Measurements from ENCODE around the gene RASGRP4.

The RASGRP4 gene

DNA sequence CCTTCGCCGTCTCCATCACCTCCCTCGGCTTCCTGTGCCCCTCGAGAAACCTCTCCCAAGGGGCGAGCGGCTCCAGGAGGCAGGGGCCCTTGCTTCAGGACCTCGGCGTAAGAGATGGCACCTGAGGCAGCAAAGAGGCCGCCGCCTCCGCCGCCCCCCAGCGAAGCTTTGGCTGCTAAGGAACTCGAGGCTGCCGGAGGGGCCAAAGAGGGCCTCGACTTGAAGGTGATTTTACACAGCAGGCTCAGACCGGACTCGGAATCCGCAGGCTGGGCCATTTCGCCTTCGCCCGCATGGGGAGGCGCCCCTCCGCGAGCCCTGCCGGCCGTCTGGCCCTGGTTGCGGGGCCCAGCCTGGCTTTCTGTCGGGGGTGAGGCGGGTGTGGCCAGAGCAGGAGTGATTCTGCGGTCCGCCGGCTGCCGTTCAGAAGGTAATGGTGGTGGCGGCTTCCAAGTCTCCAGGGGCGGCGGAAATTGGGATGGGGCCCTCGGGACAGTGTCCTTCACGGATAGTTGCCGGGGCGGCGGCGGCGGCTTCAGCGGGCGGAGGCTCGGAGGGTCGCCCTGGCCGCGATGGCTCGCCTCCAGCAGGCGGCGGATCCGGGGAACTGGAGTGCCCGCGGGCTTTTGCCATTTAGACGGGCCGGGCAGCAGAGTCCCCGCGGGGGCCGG lies 39.6 kb downstream of the RASGRP4 start:
- Histone ChIP-seq H3K36me3 (ENCODE audit: control insufficient read depth, insufficient read depth, low read length) (peaks cover 17% of the 10 kb centered on the region), H3K9me3 (ENCODE audit: control insufficient read depth, insufficient read depth, low read length) (no peaks in the 10 kb centered on the region), H3K4me3 (ENCODE audit: low read depth, low read length) (peak overlapping the region; percentile 73), H3K9ac (ENCODE audit: low read depth, low read length) (peak overlapping the region; percentile 70), H3K4me1 (ENCODE audit: control insufficient read depth, insufficient read depth, low read length) (peaks cover 8% of the 10 kb centered on the region), H3K27me3 (ENCODE audit: control insufficient read depth, insufficient read depth, low read length) (peaks cover 3% of the 10 kb centered on the region)

DNA sequence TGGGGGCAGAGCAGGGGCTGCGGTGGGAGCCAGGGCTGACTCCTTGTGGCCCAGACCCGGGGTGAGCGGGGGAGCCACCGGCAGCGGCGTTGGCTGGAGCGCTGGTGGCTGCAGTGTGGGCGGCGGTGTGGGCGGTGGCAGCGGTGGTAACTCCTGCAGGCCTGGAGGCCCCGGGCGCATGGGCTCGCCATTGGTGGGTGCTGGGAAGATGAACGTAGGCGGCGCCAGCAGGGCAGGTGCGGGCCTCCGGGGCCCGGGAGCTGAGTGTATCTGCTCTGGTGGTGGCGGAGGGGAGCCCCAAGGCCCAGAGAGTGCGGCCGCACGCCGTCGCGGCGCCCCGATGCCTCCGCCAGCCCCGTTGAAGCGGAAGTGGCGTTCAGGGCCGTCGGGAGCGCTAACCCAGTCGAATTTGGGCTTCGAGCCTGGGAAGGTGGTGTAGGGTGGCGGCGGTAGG lies 40.2 kb downstream of the RASGRP4 start:
- no peaks in the 10 kb centered on the region for H3K9me3 ChIP-seq (ENCODE audit: control insufficient read depth, insufficient read depth, low read length)
- H3K9ac ChIP-seq (ENCODE audit: low read depth, low read length) = peak overlapping the region; percentile 70
- peaks cover 23% of the 10 kb centered on the region for H3K36me3 ChIP-seq (ENCODE audit: control insufficient read depth, insufficient read depth, low read length)
- H3K4me1 ChIP-seq (ENCODE audit: control insufficient read depth, insufficient read depth, low read length) = peaks cover 6% of the 10 kb centered on the region
- peak overlapping the region; percentile 73 for H3K4me3 ChIP-seq (ENCODE audit: low read depth, low read length)
- peaks cover 2% of the 10 kb centered on the region for H3K27me3 ChIP-seq (ENCODE audit: control insufficient read depth, insufficient read depth, low read length)

DNA sequence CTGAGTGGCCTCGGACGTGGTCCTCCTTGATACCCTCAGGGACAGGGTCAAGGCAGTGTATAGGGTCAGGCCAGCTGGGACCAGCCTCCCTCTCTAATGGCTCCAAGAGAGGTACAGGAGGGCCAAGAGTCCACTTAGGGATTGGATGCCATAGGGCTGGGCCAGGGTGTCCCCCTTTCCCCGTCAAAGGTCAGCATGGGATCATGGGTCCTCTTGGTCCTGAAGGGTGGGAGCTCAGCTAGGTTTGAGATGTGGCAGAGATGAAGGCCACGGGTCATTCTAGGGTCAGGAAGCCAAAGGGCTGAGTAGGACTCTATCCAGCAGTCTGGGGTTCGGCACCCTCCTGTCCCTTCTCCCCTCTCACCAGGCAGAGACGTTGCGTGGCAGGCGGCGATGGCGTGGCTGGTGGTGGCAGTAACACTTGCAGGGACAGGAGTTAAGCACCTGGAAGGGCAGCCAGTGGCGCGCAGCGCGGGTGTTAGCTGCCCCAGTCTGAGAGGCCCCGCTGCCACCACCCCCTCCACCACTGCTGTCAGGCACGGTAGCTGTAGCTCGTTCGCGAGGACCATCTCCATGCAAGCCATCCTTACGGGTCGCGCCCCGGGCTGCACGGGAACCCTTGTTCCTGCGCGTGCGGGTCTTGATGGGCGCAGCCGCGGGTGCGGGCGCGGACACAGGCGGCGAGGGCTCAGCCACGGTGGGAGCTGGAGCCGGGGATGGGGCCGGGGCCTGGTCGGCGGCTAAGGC lies 40.8 kb downstream of the RASGRP4 start:
- Histone ChIP-seq H3K4me1 (ENCODE audit: control insufficient read depth, insufficient read depth, low read length) (peaks cover 2% of the 10 kb centered on the region), H3K9me3 (ENCODE audit: control insufficient read depth, insufficient read depth, low read length) (no peaks in the 10 kb centered on the region), H3K27me3 (ENCODE audit: control insufficient read depth, insufficient read depth, low read length) (no peaks in the 10 kb centered on the region), H3K36me3 (ENCODE audit: control insufficient read depth, insufficient read depth, low read length) (peaks cover 28% of the 10 kb centered on the region), H3K9ac (ENCODE audit: low read depth, low read length) (no peak overlapping the region), H3K4me3 (ENCODE audit: low read depth, low read length) (peak overlapping the region; percentile 73)

DNA sequence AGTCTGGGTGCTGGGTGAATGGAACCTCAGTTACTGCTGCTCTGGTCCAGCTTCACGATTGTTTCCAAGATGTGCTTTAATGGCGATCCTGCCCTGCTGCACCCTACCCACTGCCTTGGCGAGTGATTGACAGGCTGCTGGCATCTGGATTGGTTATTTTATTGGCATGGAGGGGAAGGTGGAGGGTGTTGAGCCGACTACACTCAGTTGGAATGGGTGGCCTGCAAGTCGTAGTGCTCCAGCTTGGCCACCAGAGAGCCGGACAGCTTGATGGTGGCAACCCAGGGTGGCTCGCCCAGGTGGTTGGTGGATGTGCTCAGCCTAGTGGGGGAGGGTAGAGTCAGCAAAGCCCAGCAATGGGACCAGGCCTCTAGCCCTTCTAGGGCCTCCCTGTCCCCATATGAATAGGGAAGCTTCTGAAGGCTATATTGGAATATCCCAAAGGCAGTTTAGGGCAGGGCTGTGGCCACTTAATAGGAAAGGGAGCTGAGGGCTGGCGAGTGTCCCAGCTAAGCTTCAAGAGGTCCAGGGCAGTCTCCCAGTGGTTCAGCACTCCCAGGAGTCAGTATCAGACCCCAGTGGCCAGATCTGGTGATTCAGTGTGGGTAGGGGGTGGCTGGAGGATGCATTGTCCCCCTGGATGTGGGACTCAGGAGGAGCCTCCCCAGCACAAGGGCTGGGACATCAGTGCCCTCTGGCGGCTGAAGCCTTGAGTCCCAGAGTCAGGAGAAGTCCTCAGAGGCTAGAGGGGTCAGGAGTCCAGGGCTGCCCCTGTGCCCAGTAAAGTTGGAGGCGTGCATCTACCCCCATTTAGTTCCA lies 41.6 kb downstream of the RASGRP4 start:
- no peaks in the 10 kb centered on the region for H3K27me3 ChIP-seq (ENCODE audit: control insufficient read depth, insufficient read depth, low read length)
- H3K9ac ChIP-seq (ENCODE audit: low read depth, low read length) = no peak overlapping the region
- H3K4me1 ChIP-seq (ENCODE audit: control insufficient read depth, insufficient read depth, low read length) = no peaks in the 10 kb centered on the region
- H3K9me3 ChIP-seq (ENCODE audit: control insufficient read depth, insufficient read depth, low read length) = no peaks in the 10 kb centered on the region
- peaks cover 31% of the 10 kb centered on the region for H3K36me3 ChIP-seq (ENCODE audit: control insufficient read depth, insufficient read depth, low read length)
- H3K4me3 ChIP-seq (ENCODE audit: low read depth, low read length) = no peak overlapping the region

DNA sequence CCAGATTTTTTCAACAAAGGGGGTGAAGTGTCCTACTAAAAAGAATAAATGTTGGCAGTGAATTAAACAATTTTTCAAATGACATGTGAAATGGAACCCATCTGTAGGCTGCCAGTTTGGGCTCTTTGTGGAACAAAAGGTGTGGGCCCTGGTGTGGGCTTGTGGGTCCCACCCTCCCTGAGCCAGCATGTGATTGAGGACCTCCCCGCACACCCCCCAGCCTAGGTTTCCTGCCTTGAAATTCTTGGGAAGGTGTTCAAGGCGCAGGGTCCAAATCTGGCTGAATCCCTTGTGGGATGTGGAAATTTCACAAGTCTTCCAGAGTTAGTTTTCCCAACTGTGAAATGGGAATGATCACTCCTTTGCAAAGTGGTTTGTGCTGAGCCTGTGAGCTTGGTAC lies 42.3 kb downstream of the RASGRP4 start:
- Histone ChIP-seq H3K4me3 (ENCODE audit: low read depth, low read length) (no peak overlapping the region), H3K27me3 (ENCODE audit: control insufficient read depth, insufficient read depth, low read length) (no peaks in the 10 kb centered on the region), H3K9ac (ENCODE audit: low read depth, low read length) (no peak overlapping the region), H3K4me1 (ENCODE audit: control insufficient read depth, insufficient read depth, low read length) (no peaks in the 10 kb centered on the region), H3K9me3 (ENCODE audit: control insufficient read depth, insufficient read depth, low read length) (no peaks in the 10 kb centered on the region), H3K36me3 (ENCODE audit: control insufficient read depth, insufficient read depth, low read length) (peaks cover 37% of the 10 kb centered on the region)

DNA sequence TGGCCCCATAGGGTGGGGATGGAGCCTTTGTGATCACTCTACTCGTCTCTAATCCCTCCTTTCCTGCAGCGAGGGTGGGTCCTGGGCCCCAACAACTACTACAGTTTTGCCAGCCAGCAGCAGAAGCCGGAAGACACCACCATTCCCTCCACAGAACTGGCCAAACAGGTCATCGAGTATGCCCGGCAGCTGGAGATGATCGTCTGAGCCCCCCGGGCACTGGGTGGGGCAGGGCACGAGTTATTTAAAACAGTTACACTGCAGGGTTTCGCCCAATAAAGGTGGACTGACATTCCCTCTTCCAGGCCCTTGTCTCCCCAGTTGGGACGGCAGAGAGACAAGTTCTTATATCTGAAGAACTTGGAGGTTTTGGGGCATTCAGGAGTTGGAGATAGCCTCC lies 42.8 kb downstream of the RASGRP4 start:
- H3K9me3 ChIP-seq (ENCODE audit: control insufficient read depth, insufficient read depth, low read length) = no peaks in the 10 kb centered on the region
- no peak overlapping the region for H3K9ac ChIP-seq (ENCODE audit: low read depth, low read length)
- H3K36me3 ChIP-seq (ENCODE audit: control insufficient read depth, insufficient read depth, low read length) = peaks cover 37% of the 10 kb centered on the region

DNA sequence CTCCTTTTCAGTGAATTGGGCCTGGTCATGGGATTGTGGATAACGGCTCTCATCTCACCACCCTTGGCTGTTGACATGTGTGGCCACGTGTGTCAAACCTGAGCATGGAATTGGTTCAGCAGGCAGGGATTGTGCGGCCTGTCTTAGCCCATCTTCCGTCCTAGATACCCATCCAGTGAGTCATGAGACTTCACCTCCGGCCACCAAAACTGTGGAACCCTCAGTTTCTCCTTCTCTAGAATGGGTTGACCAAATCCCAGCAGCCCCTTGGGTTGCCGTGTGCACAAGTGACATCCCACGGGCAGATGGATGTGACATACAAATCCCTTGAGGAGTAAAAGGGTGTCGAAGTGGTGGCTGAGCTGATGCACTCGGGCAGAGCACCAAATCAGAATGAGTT lies 44.9 kb downstream of the RASGRP4 start:
- Histone ChIP-seq H3K9me3 (ENCODE audit: control insufficient read depth, insufficient read depth, low read length) (no peaks in the 10 kb centered on the region), H3K36me3 (ENCODE audit: control insufficient read depth, insufficient read depth, low read length) (peaks cover 40% of the 10 kb centered on the region), H3K4me3 (ENCODE audit: low read depth, low read length) (no peak overlapping the region), H3K27me3 (ENCODE audit: control insufficient read depth, insufficient read depth, low read length) (no peaks in the 10 kb centered on the region), H3K9ac (ENCODE audit: low read depth, low read length) (no peak overlapping the region), H3K4me1 (ENCODE audit: control insufficient read depth, insufficient read depth, low read length) (no peaks in the 10 kb centered on the region)

More for the DNA sequence above, 42.8 kb downstream of the RASGRP4 start:
- Histone ChIP-seq H3K4me3 (ENCODE audit: low read depth, low read length) (no peak overlapping the region), H3K4me1 (ENCODE audit: control insufficient read depth, insufficient read depth, low read length) (no peaks in the 10 kb centered on the region), H3K27me3 (ENCODE audit: control insufficient read depth, insufficient read depth, low read length) (no peaks in the 10 kb centered on the region)

DNA sequence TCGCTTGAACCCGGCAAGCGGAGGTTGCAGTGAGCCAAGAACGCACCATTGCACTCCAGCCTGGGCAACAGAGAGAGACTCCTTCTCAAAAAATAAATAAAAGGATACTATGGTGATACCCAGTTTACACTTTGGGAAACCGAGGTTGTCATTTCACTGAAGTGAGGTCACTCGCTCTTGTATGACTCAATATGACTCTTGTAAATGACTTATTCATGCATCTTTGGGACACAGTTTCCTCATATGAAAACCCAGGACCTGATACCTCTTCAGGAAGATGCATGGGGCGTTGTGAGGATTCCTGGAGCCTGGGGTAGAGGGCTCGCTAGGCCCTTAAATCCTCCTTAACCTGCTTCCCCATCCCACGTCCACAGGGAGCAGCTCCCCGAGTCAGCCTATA lies 47.2 kb downstream of the RASGRP4 start:
- Histone ChIP-seq H3K9ac (ENCODE audit: low read depth, low read length) (no peak overlapping the region), H3K9me3 (ENCODE audit: control insufficient read depth, insufficient read depth, low read length) (no peaks in the 10 kb centered on the region), H3K4me1 (ENCODE audit: control insufficient read depth, insufficient read depth, low read length) (no peaks in the 10 kb centered on the region), H3K27me3 (ENCODE audit: control insufficient read depth, insufficient read depth, low read length) (no peaks in the 10 kb centered on the region), H3K4me3 (ENCODE audit: low read depth, low read length) (no peak overlapping the region), H3K36me3 (ENCODE audit: control insufficient read depth, insufficient read depth, low read length) (peaks cover 40% of the 10 kb centered on the region)

DNA sequence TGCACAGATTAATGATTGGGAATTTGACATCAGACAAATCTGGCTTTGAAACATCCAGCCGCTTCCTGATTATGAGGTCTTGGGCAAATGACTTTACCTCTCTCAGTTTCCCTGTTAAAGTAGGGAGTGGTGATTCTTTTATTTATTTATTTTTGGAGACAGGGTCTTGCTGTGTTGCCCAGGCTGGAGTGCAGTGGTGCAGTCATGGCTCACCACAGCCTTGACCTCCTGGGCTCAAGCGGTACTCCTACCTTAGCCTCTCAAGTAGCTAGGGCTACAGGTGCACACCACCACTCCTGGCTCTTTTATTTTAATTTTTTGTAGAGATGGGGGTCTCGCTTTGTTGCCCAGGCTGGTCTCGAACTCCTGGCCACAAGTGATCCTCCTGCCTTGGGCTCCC lies 49.0 kb downstream of the RASGRP4 start:
- no peaks in the 10 kb centered on the region for H3K27me3 ChIP-seq (ENCODE audit: control insufficient read depth, insufficient read depth, low read length)
- no peaks in the 10 kb centered on the region for H3K4me1 ChIP-seq (ENCODE audit: control insufficient read depth, insufficient read depth, low read length)
- H3K36me3 ChIP-seq (ENCODE audit: control insufficient read depth, insufficient read depth, low read length) = peaks cover 29% of the 10 kb centered on the region
- no peak overlapping the region for H3K4me3 ChIP-seq (ENCODE audit: low read depth, low read length)
- H3K9me3 ChIP-seq (ENCODE audit: control insufficient read depth, insufficient read depth, low read length) = no peaks in the 10 kb centered on the region
- H3K9ac ChIP-seq (ENCODE audit: low read depth, low read length) = no peak overlapping the region

DNA sequence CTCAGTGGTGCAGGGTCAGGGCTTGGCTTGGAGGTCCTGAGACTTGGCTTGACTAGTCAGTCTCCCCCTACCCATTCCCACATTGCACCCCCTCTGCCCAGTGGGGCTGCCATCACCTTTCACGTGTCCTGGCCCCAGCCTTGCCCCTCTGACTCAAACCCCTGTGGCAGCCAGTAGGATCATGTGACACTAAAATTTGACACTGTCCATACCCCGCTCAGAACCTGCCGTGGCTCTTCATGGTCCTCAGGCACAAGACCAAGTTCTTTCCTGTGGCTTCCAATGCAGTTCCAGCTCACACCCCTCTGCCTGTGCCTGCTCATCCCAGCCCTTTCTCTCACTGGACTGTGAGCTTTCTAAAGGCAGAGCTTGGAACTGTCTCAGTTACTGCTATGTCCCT lies 49.4 kb downstream of the RASGRP4 start:
- no peaks in the 10 kb centered on the region for H3K27me3 ChIP-seq (ENCODE audit: control insufficient read depth, insufficient read depth, low read length)
- H3K9ac ChIP-seq (ENCODE audit: low read depth, low read length) = no peak overlapping the region
- peaks cover 24% of the 10 kb centered on the region for H3K36me3 ChIP-seq (ENCODE audit: control insufficient read depth, insufficient read depth, low read length)
- H3K9me3 ChIP-seq (ENCODE audit: control insufficient read depth, insufficient read depth, low read length) = no peaks in the 10 kb centered on the region
- no peaks in the 10 kb centered on the region for H3K4me1 ChIP-seq (ENCODE audit: control insufficient read depth, insufficient read depth, low read length)
- H3K4me3 ChIP-seq (ENCODE audit: low read depth, low read length) = peak overlapping the region; percentile 97

DNA sequence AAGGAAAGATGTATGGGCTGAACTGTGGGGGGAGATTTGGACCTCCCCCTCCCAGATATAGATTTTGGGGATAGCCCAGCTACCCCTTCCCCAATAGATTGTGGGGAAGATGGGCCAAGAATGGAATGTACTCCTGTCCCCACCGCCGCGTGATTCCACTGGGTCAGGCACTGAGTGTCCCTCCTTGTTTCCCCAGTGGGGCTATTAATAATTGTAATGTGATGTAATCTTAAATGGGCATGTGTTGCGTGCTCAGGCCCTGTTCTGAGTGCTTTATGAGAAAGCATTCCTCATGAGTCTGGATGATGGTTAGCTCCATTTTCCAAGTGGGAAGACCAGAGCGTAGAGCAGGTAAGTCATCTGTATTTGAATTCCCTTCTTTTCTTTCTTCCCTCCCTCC lies 50.3 kb downstream of the RASGRP4 start:
- Histone ChIP-seq H3K4me1 (ENCODE audit: control insufficient read depth, insufficient read depth, low read length) (no peaks in the 10 kb centered on the region), H3K36me3 (ENCODE audit: control insufficient read depth, insufficient read depth, low read length) (peaks cover 16% of the 10 kb centered on the region), H3K27me3 (ENCODE audit: control insufficient read depth, insufficient read depth, low read length) (no peaks in the 10 kb centered on the region), H3K4me3 (ENCODE audit: low read depth, low read length) (peak overlapping the region; percentile 97), H3K9ac (ENCODE audit: low read depth, low read length) (peak overlapping the region; percentile 97), H3K9me3 (ENCODE audit: control insufficient read depth, insufficient read depth, low read length) (no peaks in the 10 kb centered on the region)

Data from iPS-15b (cell line).